DND-41 (cell line): ENCODE data around the gene WRAP53.
A peak's percentile ranks its signal among the peaks of the same experiment; 100 is the strongest.

Experiments used
- ATAC-seq: fragments of 200-7000 bp; cut with Tn5 transposase; 3 replicates; pipeline ENCODE4 v1.9.1; 2021; ENCODE audit warnings: low read depth; ENCODE audit not compliant: insufficient read depth
- DNase-seq: peaks from one replicate; pipeline ENCODE4 v3.0.0-alpha.2; 2020
- H2AFZ ChIP-seq: 2 replicates; pipeline ENCODE4 v1.6.0; 2012; ENCODE audit warnings: low read depth, low read length
- H3K27ac ChIP-seq: 2 replicates; pipeline ENCODE4 v1.5.1; 2012; ENCODE audit warnings: low read length, inconsistent platforms
- H3K27me3 ChIP-seq: fragments of 200-600 bp; sonication (generic); 2 replicates; pipeline ENCODE4 v1.6.0; 2012; ENCODE audit warnings: low read length, mild to moderate bottlenecking, inconsistent platforms; ENCODE audit not compliant: insufficient read depth, poor library complexity
- H3K36me3 ChIP-seq: 2 replicates; pipeline ENCODE4 v1.5.1; 2012; ENCODE audit warnings: low read length, inconsistent platforms; ENCODE audit not compliant: insufficient read depth
- H3K4me1 ChIP-seq: 2 replicates; pipeline ENCODE4 v1.5.1; 2012; ENCODE audit warnings: mild to moderate bottlenecking, low read length; ENCODE audit not compliant: insufficient read depth
- H3K4me2 ChIP-seq: 2 replicates; pipeline ENCODE4 v1.6.0; 2012; ENCODE audit warnings: mild to moderate bottlenecking, moderate library complexity, low read length, inconsistent platforms; ENCODE audit not compliant: insufficient read depth
- H3K4me3 ChIP-seq, 2 experiments: fragments of 200-600 bp in 1 of 2; shearing (Covaris generic) in 1 of 2; 2 replicates each; pipeline ENCODE4 v1.5.1; 2012 to 2016; ENCODE audit warnings: inconsistent platforms in 2 of 2, low read length in 2 of 2, mild to moderate bottlenecking in 2 of 2, low read depth in 1 of 2, moderate library complexity in 1 of 2
- H3K79me2 ChIP-seq: 2 replicates; pipeline ENCODE4 v1.6.0; 2012; ENCODE audit warnings: low read length, inconsistent platforms; ENCODE audit not compliant: insufficient read depth
- H3K9ac ChIP-seq: 2 replicates; pipeline ENCODE4 v1.6.0; 2012; ENCODE audit warnings: low read depth, mild to moderate bottlenecking, inconsistent platforms, low read length, moderate library complexity
- H3K9me3 ChIP-seq: 2 replicates; pipeline ENCODE4 v1.5.1; 2012; ENCODE audit warnings: low read length, moderate library complexity, mild to moderate bottlenecking, inconsistent platforms; ENCODE audit not compliant: insufficient read depth, severe bottlenecking
- H4K20me1 ChIP-seq: 2 replicates; pipeline ENCODE4 v1.6.0; 2012; ENCODE audit warnings: low read length; ENCODE audit not compliant: insufficient read depth
- EZH2 ChIP-seq: IDR thresholded peaks from 3 replicates; pipeline ENCODE4 v1.6.1; 2012; ENCODE audit warnings: borderline replicate concordance, low read depth, mild to moderate bottlenecking, moderate library complexity, low read length, inconsistent platforms; ENCODE audit not compliant: severe bottlenecking
- TF ChIP-seq, protein P1 (sequence below): IDR thresholded peaks from 2 replicates; pipeline ENCODE4 v1.5.1; 2012; ENCODE audit warnings: borderline replicate concordance, low read length, moderate library complexity, mild to moderate bottlenecking; ENCODE audit not compliant: poor library complexity, severe bottlenecking; ENCODE audit errors: extremely low read depth

The WRAP53 gene

DNA sequence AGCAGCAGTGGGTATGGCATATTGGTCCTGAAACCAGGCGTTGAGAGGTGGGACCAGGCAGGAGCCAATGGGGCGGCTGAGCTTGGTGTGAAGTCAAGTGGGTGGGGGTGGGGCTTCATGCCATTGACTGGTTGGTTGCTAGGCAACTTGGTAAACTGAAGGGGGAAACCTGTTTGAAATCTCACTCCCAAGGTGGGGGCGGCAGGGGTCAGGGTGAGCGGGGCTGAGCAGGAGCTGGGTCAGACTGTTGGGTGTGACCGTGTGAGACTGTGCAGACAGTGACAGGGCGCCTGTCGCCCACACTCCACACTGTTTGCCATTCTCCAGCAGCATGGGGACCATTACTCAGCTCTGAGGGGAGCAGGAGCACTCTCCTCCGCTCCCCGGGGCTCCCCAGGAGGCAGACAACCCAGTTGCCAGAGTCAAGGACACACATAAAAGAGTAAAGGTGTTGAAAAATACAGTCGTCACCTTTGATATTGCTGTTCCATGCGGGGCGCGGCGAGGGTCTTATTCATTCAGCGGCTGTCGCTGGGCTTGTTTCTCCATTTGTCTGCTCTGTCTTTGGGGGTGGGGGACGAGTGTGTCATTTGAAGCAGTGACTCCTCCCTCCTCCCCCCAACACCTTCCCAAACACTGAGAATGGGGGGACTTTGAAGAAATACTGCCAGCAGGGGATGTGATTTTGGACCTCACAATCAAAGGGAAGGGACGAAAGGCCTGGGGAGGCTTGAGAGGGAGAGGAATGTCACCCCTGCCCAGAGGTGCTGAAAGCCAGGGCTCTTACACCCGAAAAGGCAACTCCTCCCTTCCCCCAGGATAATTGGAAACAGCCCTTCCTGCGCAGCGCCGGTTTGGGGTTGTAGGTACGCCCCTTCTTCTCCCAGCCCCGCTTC lies 15.6 kb downstream of the WRAP53 start:
- Histone ChIP-seq H3K9ac (no peak overlapping the region), H3K4me2 (no peak overlapping the region), H3K79me2 (no peaks in the 10 kb centered on the region), H3K27me3 (peaks cover 6% of the 10 kb centered on the region), H3K4me3 (no peak overlapping the region), H3K9me3 (no peaks in the 10 kb centered on the region), H3K36me3 (peaks cover 27% of the 10 kb centered on the region), H4K20me1 (peaks cover 21% of the 10 kb centered on the region; the same call in 1 of the 2 replicates), H2AFZ (no peak overlapping the region), H3K27ac (no peak overlapping the region), H3K4me1 (no peaks in the 10 kb centered on the region)
- no peak for TF ChIP-seq EZH2
- TF ChIP-seq, protein P1, sequence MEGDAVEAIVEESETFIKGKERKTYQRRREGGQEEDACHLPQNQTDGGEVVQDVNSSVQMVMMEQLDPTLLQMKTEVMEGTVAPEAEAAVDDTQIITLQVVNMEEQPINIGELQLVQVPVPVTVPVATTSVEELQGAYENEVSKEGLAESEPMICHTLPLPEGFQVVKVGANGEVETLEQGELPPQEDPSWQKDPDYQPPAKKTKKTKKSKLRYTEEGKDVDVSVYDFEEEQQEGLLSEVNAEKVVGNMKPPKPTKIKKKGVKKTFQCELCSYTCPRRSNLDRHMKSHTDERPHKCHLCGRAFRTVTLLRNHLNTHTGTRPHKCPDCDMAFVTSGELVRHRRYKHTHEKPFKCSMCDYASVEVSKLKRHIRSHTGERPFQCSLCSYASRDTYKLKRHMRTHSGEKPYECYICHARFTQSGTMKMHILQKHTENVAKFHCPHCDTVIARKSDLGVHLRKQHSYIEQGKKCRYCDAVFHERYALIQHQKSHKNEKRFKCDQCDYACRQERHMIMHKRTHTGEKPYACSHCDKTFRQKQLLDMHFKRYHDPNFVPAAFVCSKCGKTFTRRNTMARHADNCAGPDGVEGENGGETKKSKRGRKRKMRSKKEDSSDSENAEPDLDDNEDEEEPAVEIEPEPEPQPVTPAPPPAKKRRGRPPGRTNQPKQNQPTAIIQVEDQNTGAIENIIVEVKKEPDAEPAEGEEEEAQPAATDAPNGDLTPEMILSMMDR = no peak
- DNase-seq = no peak
- ATAC-seq = peak; percentile 51

DNA sequence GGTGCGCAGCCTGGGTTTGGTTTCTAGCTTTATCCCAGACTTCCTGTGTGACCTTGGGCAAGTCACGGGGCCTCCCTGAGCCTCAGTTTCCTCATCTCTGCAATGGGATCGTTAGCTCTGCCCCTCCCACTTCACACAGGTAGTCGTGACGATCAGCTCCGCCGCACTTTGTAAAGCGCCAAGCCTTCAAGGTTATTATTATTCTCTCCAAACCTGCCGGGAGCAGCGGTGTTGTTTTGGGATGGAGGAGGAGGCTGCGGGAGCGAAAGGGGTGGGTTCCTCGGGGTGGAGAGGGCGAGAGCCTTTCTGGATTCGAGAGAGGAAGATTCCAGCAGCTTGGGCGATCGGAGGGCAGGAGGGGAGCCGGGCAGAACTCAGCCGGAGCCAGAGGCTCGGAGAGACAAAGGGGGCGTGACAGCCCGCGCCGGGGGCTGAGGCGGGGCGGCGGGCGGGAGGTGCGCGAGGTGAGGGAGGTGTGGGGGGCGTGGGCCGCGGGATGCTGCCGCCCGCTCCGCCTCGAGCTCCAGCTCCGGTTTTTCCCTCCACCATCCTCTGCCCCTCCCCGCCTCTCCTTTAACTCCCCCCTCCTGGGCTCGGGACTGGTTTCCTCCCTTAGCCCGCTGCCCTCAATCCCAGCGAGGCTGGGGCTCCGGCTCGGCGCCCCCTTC lies 16.5 kb downstream of the WRAP53 start, which contains the start of gene EFNB3:
EFNB3 (plus strand) TSS at position 602 of the 668 bp plus-strand sequence. CDS start 397 bp downstream, outside the sequence.
- 0 out of 3 replicates have a peak, but pooled peaks have one; percentile 8 for ATAC-seq

DNA sequence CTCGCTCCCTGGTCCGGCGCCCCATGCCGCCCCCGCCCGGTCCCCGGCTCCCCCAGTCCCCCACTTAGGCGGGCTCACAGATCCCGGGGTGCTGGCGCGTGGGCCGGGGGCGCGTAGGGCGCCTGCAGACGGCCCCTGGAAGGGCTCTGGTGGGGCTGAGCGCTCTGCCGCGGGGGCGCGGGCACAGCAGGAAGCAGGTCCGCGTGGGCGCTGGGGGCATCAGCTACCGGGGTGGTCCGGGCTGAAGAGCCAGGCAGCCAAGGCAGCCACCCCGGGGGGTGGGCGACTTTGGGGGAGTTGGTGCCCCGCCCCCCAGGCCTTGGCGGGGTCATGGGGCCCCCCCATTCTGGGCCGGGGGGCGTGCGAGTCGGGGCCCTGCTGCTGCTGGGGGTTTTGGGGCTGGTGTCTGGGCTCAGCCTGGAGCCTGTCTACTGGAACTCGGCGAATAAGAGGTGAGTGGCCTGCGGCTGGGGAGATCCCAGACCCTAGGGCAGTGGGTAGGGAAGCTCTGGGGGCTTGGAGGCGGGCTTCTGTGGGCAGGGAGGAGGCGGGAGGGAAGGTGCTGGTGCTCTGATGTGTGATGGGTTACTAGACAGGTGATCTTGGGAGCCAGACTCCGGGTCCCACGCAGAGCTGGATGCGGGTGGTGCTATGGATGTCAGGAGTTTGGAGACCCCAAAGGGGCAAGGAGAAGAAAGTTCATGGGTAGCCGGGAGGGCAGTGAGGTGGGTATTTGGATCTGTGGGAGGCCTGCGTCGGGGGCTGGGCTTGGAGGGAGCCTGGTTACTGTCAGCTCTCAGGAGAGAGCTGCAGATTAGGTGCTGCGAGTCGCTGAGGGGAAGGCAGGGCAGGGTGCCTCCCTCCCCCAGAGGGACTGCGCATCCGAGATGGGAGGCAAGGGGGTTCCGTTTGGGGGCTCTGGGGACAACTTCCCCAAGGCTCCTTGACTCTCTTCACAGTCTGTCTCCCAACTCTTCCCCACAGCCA lies 17.3 kb downstream of the WRAP53 start:
- no peak overlapping the region for H3K4me2 ChIP-seq
- H2AFZ ChIP-seq = no peak overlapping the region
- peaks cover 21% of the 10 kb centered on the region; the same call in 1 of the 2 replicates for H4K20me1 ChIP-seq
- no peak overlapping the region for H3K4me3 ChIP-seq
- H3K27me3 ChIP-seq = peaks cover 6% of the 10 kb centered on the region
- H3K4me1 ChIP-seq = no peaks in the 10 kb centered on the region
- DNase-seq (no peak), ATAC-seq (0 out of 3 replicates have a peak, but pooled peaks have one; percentile 30)
- H3K79me2 ChIP-seq = no peaks in the 10 kb centered on the region
- H3K9ac ChIP-seq = no peak overlapping the region
- no peak overlapping the region for H3K27ac ChIP-seq
- no peaks in the 10 kb centered on the region for H3K9me3 ChIP-seq
- H3K36me3 ChIP-seq = peaks cover 26% of the 10 kb centered on the region
- TF ChIP-seq EZH2 = peak; percentile 19
- TF ChIP-seq, protein P1 = no peak

More for the DNA sequence above, 16.5 kb downstream of the WRAP53 start, which contains the start of gene EFNB3:
- TF ChIP-seq EZH2 = no peak
- TF ChIP-seq, protein P1 = no peak
- Histone ChIP-seq H3K9me3 (no peaks in the 10 kb centered on the region), H3K27ac (no peak within 1 kb of the TSS), H3K27me3 (peaks cover 6% of the 10 kb centered on the region), H3K4me3 (no peak within 1 kb of the TSS), H4K20me1 (peaks cover 21% of the 10 kb centered on the region; the same call in 1 of the 2 replicates), H3K4me1 (no peaks in the 10 kb centered on the region), H3K36me3 (peaks cover 27% of the 10 kb centered on the region), H3K79me2 (no peaks in the 10 kb centered on the region), H2AFZ (no peak within 1 kb of the TSS), H3K9ac (no peak within 1 kb of the TSS), H3K4me2 (no peak within 1 kb of the TSS)
- DNase-seq = no peak
